Body of pancreas (tissue), 4 donors: Measurements from ENCODE around the gene DPH1. TPM values are rescaled to one million over a fixed set of nuclear protein-coding genes. Genes with fewer than 3 reads are reported as not detected.
A peak's percentile ranks its signal among the peaks of the same experiment; 100 is the strongest.

Experiments
- ATAC-seq: fragments of 150-250 bp; one replicate; pipeline ENCODE4 v1.9.1; 2016
- DNase-seq, 4 donors: peaks; one replicate each; pipeline ENCODE4 v3.0.0-alpha.2; 2019
- H3K27ac ChIP-seq, 4 donors: fragments of 200-600 bp; sonication (generic); 1 replicate in 3 of 4; 2 replicates in 1 of 4; pipeline versions ENCODE4 v1.5.1 to v1.6.1; 2016 to 2019; ENCODE audit warnings: mild to moderate bottlenecking in 1 of 4, mixed read lengths in 1 of 4, moderate library complexity in 1 of 4
- H3K27me3 ChIP-seq, 2 donors: fragments of 200-600 bp; sonication (generic); one replicate each; pipeline ENCODE4 v1.6.0; 2016; ENCODE audit warnings: mild to moderate bottlenecking in 1 of 2
- H3K36me3 ChIP-seq, 2 donors: fragments of 200-600 bp; sonication (generic); replicated peaks in 1 of 2; 2 replicates each; pipeline ENCODE4 v1.5.1; 2016; ENCODE audit warnings: low read depth in 2 of 2; ENCODE audit not compliant: insufficient read depth in 1 of 2
- H3K4me1 ChIP-seq: fragments of 200-600 bp; sonication (generic); one replicate; pipeline ENCODE4 v1.6.0; 2016
- H3K4me3 ChIP-seq, 2 donors: fragments of 200-600 bp; sonication (generic); 1 replicate in 1 of 2; 2 replicates in 1 of 2; pipeline ENCODE4 v1.5.1; 2016 to 2019
- H3K9me3 ChIP-seq, 3 donors: fragments of 200-600 bp; sonication (generic); 1 replicate in 2 of 3; 2 replicates in 1 of 3; pipeline ENCODE4 v1.5.1; 2016
- CTCF ChIP-seq, 7 experiments: fragments of 450-650 bp in 4 of 7; fragments of 200-600 bp in 3 of 7; sonication (generic) in 3 of 7; IDR thresholded peaks; one replicate each; pipeline ENCODE4 v1.5.1; 2016 to 2019; ENCODE audit warnings: antibody characterized with exemption in 7 of 7
- POLR2A ChIP-seq, 3 donors: fragments of 450-650 bp; IDR thresholded peaks; one replicate each; pipeline ENCODE4 v1.6.1; 2016; ENCODE audit warnings: antibody characterized with exemption in 3 of 3, mild to moderate bottlenecking in 2 of 3
- WGBS, 2 donors: methylation state at CpG; one replicate each; pipeline ENCODE4 v1.1.5; 2017; 5-methylcytosine and 5-hydroxymethylcytosine counted together
- intact Hi-C: fragments of 100-400 bp; cut with DNase I; formaldehyde crosslinking; loops from one replicate; pipeline ENCODE4 v1.15.1; 2023
- total RNA-seq, 2 donors: library from RNA; depleted of rRNA; stranded (reverse); fragments of >200 nt; gene quantifications; one replicate each; pipeline ENCODE4 v1.1.0, GENCODE V29; 2016

DPH1 gene
- total RNA-seq, 2 donors from 2014 or later = 34.8 to 77.8 TPM

GRCh38 chr17:1995907-1996799 lies 33.8 kb upstream of the DPH1 start:
- peak in 2 of 4 donors; percentile 35 to 36 for DNase-seq
- H3K36me3 ChIP-seq = no peaks in the 10 kb centered on the region
- intact Hi-C loops = no loop called here
- no peak for TF ChIP-seq CTCF (IDR thresholded peaks at IDR 0.05)
- no peak for TF ChIP-seq POLR2A (IDR thresholded peaks at IDR 0.05)
- H3K27me3 ChIP-seq = no peaks in the 10 kb centered on the region
- ATAC-seq = no peak
- peak overlapping the region in 3 of 4 donors; percentile 91 to 94 (median 94) for H3K27ac ChIP-seq
- WGBS, 2 donors = 59 to 70% methylated on average over 8 to 14 of the region's 14 CpGs
- no peak overlapping the region for H3K4me3 ChIP-seq
- H3K9me3 ChIP-seq = no peaks in the 10 kb centered on the region
- H3K4me1 ChIP-seq = peaks cover 57% of the 10 kb centered on the region

- TF ChIP-seq POLR2A (IDR thresholded peaks at IDR 0.05) = no peak
- TF ChIP-seq CTCF (IDR thresholded peaks at IDR 0.05) = no peak
- WGBS, 2 donors = 80 to 84% methylated on average over 9 of the region's 9 CpGs
- intact Hi-C loops = no loop called here
- H3K4me1 ChIP-seq = peaks cover 57% of the 10 kb centered on the region
- H3K36me3 ChIP-seq = no peaks in the 10 kb centered on the region
- ATAC-seq (no peak), DNase-seq (peak in 1 of 4 donors; percentile 40)
- H3K4me3 ChIP-seq = no peak overlapping the region
- no peaks in the 10 kb centered on the region for H3K9me3 ChIP-seq
- H3K27me3 ChIP-seq = no peaks in the 10 kb centered on the region
- H3K27ac ChIP-seq = peak overlapping the region; percentile 91 to 94 (median 94)
Observed at GRCh38 chr17:1996800-1997288, 33.1 kb upstream of the DPH1 start.

GRCh38 chr17:1997289-1997926 lies 32.5 kb upstream of the DPH1 start:
- H3K4me1 ChIP-seq = peaks cover 58% of the 10 kb centered on the region
- H3K36me3 ChIP-seq = no peaks in the 10 kb centered on the region
- peak in 3 of 4 donors; percentile 50 to 55 (median 50) for DNase-seq
- no peaks in the 10 kb centered on the region for H3K9me3 ChIP-seq
- intact Hi-C loops = no loop called here
- no peak for TF ChIP-seq POLR2A (IDR thresholded peaks at IDR 0.05)
- peak in 4 of 7 experiments; percentile 18 to 29 (median 22) for TF ChIP-seq CTCF (IDR thresholded peaks at IDR 0.05)
- 17 to 22% methylated on average over 9 to 22 of the region's 22 CpGs for WGBS, 2 donors
- H3K27ac ChIP-seq = peak overlapping the region; percentile 91 to 94 (median 94)
- peak; percentile 29 for ATAC-seq
- H3K4me3 ChIP-seq = no peak overlapping the region
- no peaks in the 10 kb centered on the region for H3K27me3 ChIP-seq

- Histone ChIP-seq H3K27ac (peak overlapping the region; percentile 91 to 94 (median 94)), H3K27me3 (no peaks in the 10 kb centered on the region), H3K4me1 (peaks cover 64% of the 10 kb centered on the region), H3K4me3 (peak overlapping the region in 1 of 2 donors; percentile 36), H3K9me3 (no peaks in the 10 kb centered on the region), H3K36me3 (no peaks in the 10 kb centered on the region)
- ATAC-seq (peak; percentile 86), DNase-seq (peak; percentile 95 to 97 (median 96))
- no peak for TF ChIP-seq CTCF (IDR thresholded peaks at IDR 0.05)
- TF ChIP-seq POLR2A (IDR thresholded peaks at IDR 0.05) = peak; percentile 66 to 74 (median 74)
- WGBS, 2 donors = 0 to 1% methylated on average over 7 to 64 of the region's 92 CpGs
- intact Hi-C loops = no loop called here
Observed at GRCh38 chr17:1997927-1998742, 31.8 kb upstream of the DPH1 start.
